HUES48 (cell line): ENCODE results near the gene ZNF512B.
"Not testable (repeated sequence)": the region's sequence is repeated elsewhere in the genome, so short reads cannot be mapped to it uniquely, and the experiment has no call there.

Source experiments
- H3K27ac ChIP-seq: one replicate; pipeline ENCODE4 v1.7.0; 2013; ENCODE audit warnings: low read depth, low read length, inconsistent platforms
- H3K27me3 ChIP-seq: 2 replicates; pipeline ENCODE4 v1.6.1; 2013; ENCODE audit warnings: mild to moderate bottlenecking, low read length; ENCODE audit not compliant: control insufficient read depth, insufficient read depth
- H3K36me3 ChIP-seq: 2 replicates; pipeline ENCODE4 v1.6.1; 2013; ENCODE audit warnings: low read length; ENCODE audit not compliant: control insufficient read depth, insufficient read depth
- H3K4me1 ChIP-seq: 2 replicates; pipeline ENCODE4 v1.6.1; 2013; ENCODE audit warnings: mild to moderate bottlenecking, low read length; ENCODE audit not compliant: control insufficient read depth, insufficient read depth
- H3K4me3 ChIP-seq: 2 replicates; pipeline ENCODE4 v1.5.1; 2013; ENCODE audit warnings: mild to moderate bottlenecking, low read depth, low read length
- H3K9ac ChIP-seq: 2 replicates; pipeline ENCODE4 v1.6.1; 2013; ENCODE audit warnings: mild to moderate bottlenecking, low read depth, low read length, moderate library complexity
- H3K9me3 ChIP-seq: 2 replicates; pipeline ENCODE4 v1.6.1; 2013; ENCODE audit warnings: low read length; ENCODE audit not compliant: control insufficient read depth, insufficient read depth

ZNF512B gene

DNA sequence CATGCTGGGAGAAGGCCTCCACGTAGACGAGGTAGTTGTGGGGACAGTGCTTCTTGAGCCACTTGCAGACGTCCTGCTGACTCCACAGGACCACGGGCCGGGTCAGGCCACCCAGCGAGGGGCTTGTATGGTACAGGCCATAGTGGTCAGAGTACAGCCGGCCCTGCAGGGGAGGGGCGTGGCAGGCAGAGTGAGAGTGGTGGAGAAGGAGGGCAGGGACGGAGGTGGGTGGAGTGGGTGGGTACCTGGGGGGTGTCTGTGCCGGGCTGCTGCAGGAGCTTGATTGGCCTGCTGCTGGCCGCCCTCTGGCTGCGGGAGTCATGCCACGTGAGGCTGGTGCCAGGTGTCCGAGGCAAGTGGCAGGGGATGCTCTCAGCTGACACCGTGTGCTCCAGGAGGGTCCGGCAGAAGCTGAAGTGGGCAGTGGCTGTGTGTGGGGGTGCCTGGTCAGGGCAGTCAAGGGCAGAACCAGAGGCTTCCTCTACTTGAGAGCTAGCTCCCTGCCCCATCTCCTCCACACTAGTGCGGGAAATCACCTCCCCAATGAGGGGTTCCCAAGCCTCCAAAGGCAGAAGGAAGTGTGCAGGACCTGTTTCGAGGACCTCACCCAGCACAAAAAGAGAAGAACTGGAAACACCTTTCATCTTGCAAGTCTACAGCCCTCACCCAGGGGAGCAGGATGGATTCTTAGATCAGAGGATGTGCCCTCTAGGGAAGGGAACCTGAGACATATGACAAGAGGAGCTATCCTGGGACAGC lies 7.4 kb upstream of the ZNF512B start:
- Histone ChIP-seq H3K27ac (no peak overlapping the region), H3K4me3 (no peak overlapping the region), H3K9me3 (no peaks in the 10 kb centered on the region), H3K4me1 (peaks cover 22% of the 10 kb centered on the region), H3K9ac (no peak overlapping the region), H3K36me3 (no peaks in the 10 kb centered on the region), H3K27me3 (peaks cover 10% of the 10 kb centered on the region)

DNA sequence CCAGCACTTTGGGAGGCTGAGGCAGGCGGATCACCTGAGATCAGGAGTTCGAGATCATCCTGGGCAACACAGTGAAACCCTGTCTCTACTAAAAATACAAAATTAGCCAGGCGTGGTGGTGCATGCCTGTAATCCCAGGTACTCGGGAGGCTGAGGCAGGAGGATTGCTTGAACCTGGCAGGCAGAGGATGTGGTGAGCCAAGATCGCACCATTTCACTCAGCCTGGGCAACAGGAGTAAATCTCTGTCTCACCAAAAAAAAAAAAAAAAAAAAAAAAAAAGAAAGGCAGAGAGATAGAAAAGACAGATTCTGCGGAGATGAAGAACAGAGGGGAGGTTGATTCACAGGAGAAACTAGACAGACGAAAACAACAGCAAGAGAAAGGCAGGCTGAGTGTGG lies 6.8 kb upstream of the ZNF512B start:
- H3K4me1 ChIP-seq, result peaks cover 18% of the 10 kb centered on the region; the same call in 1 of the 2 replicates
- not testable (repeated sequence) for H3K36me3 ChIP-seq, H3K4me3 ChIP-seq, H3K9ac ChIP-seq, H3K9me3 ChIP-seq, H3K27ac ChIP-seq, H3K27me3 ChIP-seq

DNA sequence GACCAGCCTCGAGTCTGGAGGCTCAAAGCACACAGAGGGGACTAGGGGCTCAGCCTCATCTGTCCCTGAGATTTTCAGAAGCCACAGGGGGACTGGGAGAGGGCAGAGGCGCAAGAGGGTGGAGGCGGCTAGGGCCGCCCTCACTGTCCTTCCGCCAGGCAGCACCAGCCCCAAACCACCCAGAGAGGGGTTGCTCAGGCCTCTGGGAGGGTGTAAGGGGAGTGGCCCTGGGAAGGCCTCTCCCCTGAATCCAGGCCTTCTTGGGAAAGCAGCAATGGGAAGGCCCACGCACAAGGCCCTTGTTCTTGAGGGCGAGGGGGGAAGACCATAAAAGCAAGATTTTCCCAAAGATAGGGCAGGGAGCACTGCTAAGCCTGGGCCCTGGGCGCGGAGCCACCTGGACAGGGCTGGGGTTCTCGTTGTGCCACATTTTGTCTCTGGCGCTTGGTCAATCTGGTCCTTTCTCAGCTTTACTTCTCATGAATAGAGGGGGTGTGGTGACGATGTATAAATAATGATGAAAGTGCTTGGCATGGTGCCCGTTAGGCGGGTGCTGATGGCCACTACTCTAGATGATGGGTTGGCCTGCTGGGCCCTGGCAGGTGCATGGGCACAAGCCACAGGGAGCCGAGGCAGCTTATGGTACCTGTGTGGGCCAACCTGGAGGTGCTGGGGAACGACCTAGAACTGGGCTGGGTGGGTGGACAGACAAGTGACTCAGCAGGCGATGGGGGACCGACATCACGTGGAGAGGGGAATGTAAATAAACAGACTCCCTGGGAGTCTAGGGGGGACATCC lies 4.9 kb upstream of the ZNF512B start:
- Histone ChIP-seq H3K9ac (no peak overlapping the region), H3K36me3 (no peaks in the 10 kb centered on the region), H3K9me3 (no peaks in the 10 kb centered on the region), H3K27ac (no peak overlapping the region), H3K27me3 (peaks cover 6% of the 10 kb centered on the region; the same call in 1 of the 2 replicates), H3K4me1 (peaks cover 9% of the 10 kb centered on the region; the same call in 1 of the 2 replicates), H3K4me3 (no peak overlapping the region)

DNA sequence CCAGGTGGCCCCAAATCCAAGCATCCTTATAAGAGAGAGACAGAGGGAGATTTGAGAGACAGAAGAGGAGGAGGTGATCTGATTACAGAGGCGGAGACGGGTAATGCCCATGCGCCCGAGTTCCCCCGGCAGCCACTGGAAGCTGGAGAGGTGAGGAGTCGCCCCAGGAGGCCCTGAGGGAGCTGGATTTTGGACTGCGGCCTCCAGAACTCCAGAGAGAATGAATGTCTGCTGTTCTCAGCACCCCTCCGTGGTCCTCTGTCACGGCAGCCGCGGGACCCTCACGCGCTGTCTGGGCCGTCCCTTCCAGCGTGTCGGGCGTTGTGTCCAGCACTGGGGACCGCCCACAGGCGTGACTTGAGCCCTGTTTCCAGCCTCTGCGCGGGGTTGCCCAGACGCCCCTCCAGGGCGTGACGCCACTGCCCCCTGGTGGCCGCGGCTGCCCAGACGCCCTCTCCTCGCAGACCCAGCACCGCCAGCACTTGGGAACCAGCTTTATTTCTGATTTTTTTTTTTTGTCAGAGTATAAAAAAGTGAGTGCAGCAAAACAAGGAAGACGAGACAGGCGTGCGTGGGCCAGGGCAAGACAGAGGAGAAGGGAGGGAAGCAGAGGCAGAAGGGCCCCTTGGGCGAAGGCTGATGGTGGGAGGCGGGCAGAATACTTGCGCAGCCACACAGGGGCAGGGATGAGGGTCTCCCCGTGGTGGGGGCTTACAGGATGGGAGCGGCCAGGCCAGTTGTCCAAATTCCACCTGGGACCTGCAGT lies 4.1 kb upstream of the ZNF512B start:
- H3K9ac ChIP-seq, result no peak overlapping the region
- no peaks in the 10 kb centered on the region for H3K36me3 ChIP-seq
- H3K4me3 ChIP-seq, result peak overlapping the region; percentile 63

DNA sequence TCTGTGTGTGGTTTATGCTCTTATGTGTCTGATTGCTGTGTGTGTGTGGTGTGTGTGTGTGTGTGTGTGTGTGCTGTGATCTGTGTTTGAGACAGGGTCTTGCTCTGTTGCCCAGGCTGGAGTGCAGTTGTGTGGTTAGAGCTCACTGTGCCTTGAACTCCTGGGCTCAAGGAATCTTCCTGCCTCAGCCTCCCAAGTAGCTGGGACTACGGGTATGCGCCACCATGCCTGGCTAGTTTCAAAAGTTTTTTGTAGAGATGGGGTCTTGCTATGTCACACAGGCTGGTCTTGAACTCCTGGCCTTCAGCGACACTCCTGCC lies 3.4 kb upstream of the ZNF512B start:
- Histone ChIP-seq H3K4me1 (peaks cover 9% of the 10 kb centered on the region), H3K27ac (no peak overlapping the region), H3K9me3 (peaks cover 4% of the 10 kb centered on the region; the same call in 1 of the 2 replicates), H3K4me3 (no peak overlapping the region), H3K27me3 (peaks cover under 1% of the 10 kb centered on the region; the same call in 1 of the 2 replicates), H3K9ac (no peak overlapping the region), H3K36me3 (peaks cover 2% of the 10 kb centered on the region)

More for the DNA sequence above, 4.1 kb upstream of the ZNF512B start:
- H3K27ac ChIP-seq, result no peak overlapping the region
- H3K9me3 ChIP-seq, result no peaks in the 10 kb centered on the region
- H3K4me1 ChIP-seq, result peaks cover 11% of the 10 kb centered on the region
- H3K27me3 ChIP-seq, result peaks cover 6% of the 10 kb centered on the region; the same call in 1 of the 2 replicates

DNA sequence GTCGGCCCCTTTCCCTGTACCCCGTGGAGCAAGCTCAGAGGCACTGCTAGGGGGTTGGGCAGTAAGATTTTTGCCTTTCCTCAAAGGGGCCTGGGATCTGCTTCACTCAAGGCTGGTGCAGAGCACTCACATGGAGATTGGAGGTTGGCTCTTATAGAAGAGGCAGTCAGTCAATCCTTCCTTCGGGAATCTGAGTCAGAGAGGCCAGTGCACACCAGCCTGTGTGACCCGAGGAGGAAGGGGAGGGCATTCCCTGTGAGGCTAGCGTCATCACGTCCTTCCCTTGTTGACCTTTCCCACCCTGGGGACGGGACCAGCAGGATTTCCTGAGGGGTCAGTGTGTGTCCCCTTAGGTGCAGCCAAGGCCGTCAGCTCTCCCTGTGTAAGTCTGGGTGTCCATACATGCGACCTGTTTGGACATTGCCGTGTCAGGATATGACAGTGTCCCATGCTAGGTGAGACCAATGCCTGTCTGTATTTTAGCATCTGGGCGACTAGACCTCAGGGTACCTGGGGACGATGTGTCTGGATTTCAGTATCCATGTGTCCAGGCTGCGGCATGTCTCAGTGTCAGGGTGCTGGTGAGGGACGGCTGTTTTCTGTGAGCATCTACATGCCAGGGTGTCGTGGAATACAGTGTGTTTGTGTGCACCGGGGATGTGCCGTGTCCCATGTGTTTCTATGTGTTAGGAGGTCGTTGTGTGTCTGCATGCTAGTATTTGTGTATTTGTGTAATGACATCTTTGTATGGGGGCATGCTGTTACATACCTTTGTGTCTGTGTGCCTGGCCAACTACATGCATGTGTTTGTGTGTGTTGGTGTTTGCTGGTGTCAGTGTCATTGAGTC lies 2.8 kb upstream of the ZNF512B start:
- no peak overlapping the region for H3K27ac ChIP-seq
- H3K9me3 ChIP-seq, result peaks cover 9% of the 10 kb centered on the region
- H3K27me3 ChIP-seq, result no peaks in the 10 kb centered on the region
- H3K4me3 ChIP-seq, result no peak overlapping the region
- peaks cover 5% of the 10 kb centered on the region for H3K4me1 ChIP-seq
- peaks cover 8% of the 10 kb centered on the region for H3K36me3 ChIP-seq
- H3K9ac ChIP-seq, result no peak overlapping the region

DNA sequence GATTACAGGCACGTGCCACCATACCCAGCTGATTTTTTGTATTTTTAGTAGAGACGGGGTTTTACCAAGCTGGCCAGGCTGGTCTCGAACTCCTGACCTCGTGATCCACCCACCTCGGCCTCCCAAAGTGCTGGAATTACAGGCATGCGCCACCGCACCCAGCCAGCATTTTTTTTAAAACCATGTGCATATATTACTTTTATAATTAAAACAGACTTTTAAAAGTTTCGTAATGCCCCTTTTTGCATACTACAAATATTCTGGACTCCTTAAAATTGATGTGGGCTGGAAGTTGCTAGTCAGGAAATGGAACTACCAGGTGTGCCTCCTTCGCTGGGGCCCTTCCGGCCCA lies 2.2 kb upstream of the ZNF512B start:
- not testable (repeated sequence) for H3K27me3 ChIP-seq, H3K27ac ChIP-seq, H3K4me1 ChIP-seq, H3K4me3 ChIP-seq, H3K9ac ChIP-seq
- H3K36me3 ChIP-seq, result peaks cover 14% of the 10 kb centered on the region
- H3K9me3 ChIP-seq, result peaks cover 15% of the 10 kb centered on the region

DNA sequence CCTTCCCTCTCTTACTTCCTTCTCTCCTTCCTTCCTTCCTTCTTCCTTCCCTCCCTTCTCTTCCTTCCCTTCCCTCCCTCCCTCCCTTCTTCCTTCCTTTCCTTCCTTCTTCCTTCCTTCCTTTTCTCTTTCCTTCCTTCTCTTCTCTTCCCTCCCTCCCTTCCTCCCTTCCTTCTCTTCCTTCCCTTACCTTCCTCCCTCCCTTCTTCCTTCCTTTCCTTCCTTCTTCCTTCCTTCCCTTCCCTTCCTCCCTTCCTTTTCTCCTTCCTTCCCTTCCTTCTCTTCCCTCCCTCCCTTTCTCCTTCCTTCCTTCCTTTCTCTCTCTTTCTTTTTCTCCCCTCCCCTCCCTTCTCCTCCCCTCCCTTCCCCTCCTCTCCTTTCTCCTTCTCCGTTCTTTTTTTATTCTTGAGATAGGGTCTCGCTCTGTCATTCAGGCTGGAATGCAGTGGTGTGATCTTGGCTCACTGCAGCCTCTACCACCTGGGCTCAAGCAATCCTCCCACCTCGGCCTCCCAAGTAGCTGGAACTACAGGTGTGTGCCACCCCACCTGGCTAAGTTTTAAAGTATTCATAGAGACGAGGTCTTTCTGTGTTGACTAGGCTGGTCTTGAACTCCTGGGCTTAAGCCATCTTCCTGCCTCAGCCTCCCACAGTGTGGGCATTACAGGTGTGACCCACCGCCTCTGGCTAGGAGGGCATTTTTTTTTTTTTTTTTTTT lies 1.1 kb upstream of the ZNF512B start:
- Histone ChIP-seq H3K4me3 (no peak overlapping the region), H3K36me3 (peaks cover 24% of the 10 kb centered on the region), H3K9ac (no peak overlapping the region), H3K4me1 (peaks cover 5% of the 10 kb centered on the region), H3K27ac (no peak overlapping the region), H3K27me3 (no peaks in the 10 kb centered on the region), H3K9me3 (peaks cover 25% of the 10 kb centered on the region)

DNA sequence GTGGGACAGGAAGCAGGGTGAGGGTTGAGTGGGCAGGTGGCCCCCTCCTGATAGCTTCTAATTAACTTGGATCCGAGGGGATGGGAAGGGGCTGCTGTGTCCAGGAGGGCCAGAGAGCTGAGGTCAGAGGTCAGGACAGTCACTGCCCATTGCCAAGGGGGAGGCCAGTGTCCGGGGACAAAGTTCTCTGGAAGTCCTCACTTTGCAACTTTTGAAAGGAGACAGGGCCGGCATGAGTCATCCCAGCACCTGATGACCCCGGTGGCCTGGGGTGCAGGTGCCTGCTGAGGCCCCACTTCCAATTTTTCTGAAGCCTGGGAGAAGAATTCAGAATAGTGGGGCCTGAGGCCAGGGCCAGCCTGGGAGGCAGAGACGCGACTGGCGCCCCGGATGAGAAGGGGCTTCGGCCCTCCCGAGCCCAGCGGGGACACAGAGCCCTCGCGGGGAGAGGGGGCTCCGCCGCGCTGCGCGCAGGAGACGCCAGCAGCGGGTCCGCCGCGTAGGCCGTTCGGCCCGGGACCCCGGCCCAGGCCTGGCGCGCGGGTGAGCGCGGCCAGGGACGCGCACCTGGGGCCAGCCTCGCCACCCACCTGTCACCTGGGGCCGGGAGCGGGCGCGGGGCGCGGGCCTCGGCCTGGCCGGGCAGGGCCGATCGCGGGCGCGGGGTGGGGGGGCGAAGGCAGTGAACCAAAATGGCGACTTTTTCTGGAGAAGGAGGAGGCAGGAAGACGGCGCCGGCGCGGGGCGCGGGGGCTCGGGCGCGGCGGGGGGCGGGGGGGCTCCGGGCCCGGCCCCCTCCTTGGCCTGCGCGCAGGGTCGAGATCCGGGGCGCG lies 586 bp downstream of the ZNF512B start:
- Histone ChIP-seq H3K36me3 (peaks cover 29% of the 10 kb centered on the region), H3K27ac (peak overlapping the region; percentile 51), H3K27me3 (no peaks in the 10 kb centered on the region), H3K9me3 (peaks cover 30% of the 10 kb centered on the region), H3K4me1 (peaks cover 5% of the 10 kb centered on the region), H3K4me3 (peak overlapping the region; percentile 77), H3K9ac (peak overlapping the region; percentile 74; the same call in 1 of the 2 replicates)
